Chondrocyte (in vitro differentiated cells): Measurements from ENCODE around the gene SLU7. TPM values are rescaled to one million over a fixed set of nuclear protein-coding genes. Genes with fewer than 3 reads are reported as not detected.

Experiments
- DNase-seq: peaks from one replicate; pipeline ENCODE4 v3.0.0; 2021; ENCODE audit warnings: mixed read lengths, low spot score
- H3K27ac Mint-ChIP-seq: one replicate; pipeline ENCODE4 v1.8.0; 2021; ENCODE audit warnings: mild to moderate bottlenecking, moderate library complexity, mixed read lengths; ENCODE audit not compliant: unreplicated experiment
- H3K27me3 Mint-ChIP-seq: 2 replicates; pipeline ENCODE4 v1.8.0; 2021; ENCODE audit warnings: low read depth, mixed read lengths
- H3K36me3 Mint-ChIP-seq: 2 replicates; pipeline ENCODE4 v1.8.0; 2021; ENCODE audit warnings: low read depth, mixed read lengths
- H3K4me1 Mint-ChIP-seq: 2 replicates; pipeline ENCODE4 v1.8.0; 2021; ENCODE audit warnings: low read depth, mild to moderate bottlenecking, mixed read lengths
- H3K4me3 Mint-ChIP-seq: one replicate; pipeline ENCODE4 v1.8.0; 2021; ENCODE audit warnings: mild to moderate bottlenecking, moderate library complexity, mixed read lengths; ENCODE audit not compliant: unreplicated experiment
- H3K9me3 Mint-ChIP-seq: 2 replicates; pipeline ENCODE4 v1.8.0; 2021; ENCODE audit warnings: low read depth, mixed read lengths
- CTCF ChIP-seq: fragments of 200-600 bp; sonication (generic); IDR thresholded peaks from 2 replicates; pipeline ENCODE4 v1.5.0; 2021; ENCODE audit warnings: antibody characterized with exemption, mild to moderate bottlenecking, moderate library complexity
- total RNA-seq: library from RNA; stranded (reverse); gene quantifications from 3 replicates; pipeline ENCODE4 v1.2.1, GENCODE V29; 2021

SLU7 gene
- total RNA-seq, 1 donor from 2014 or later, result 29.5 TPM

GRCh38 chr5:160375701-160376100 lies 43.2 kb downstream of the SLU7 start:
- H3K9me3 Mint-ChIP-seq, result no peaks in the 10 kb centered on the region
- H3K36me3 Mint-ChIP-seq, result no peaks in the 10 kb centered on the region
- TF ChIP-seq CTCF, result no peak
- peaks cover 31% of the 10 kb centered on the region for H3K27me3 Mint-ChIP-seq
- no peak for DNase-seq
- H3K4me1 Mint-ChIP-seq, result peaks cover 6% of the 10 kb centered on the region
- H3K27ac Mint-ChIP-seq, result no peak overlapping the region
- no peak overlapping the region for H3K4me3 Mint-ChIP-seq

GRCh38 chr5:160375166-160375565 lies 43.7 kb downstream of the SLU7 start:
- Mint-ChIP-seq H3K27ac (no peak overlapping the region), H3K9me3 (no peaks in the 10 kb centered on the region), H3K27me3 (peaks cover 33% of the 10 kb centered on the region), H3K36me3 (no peaks in the 10 kb centered on the region), H3K4me1 (peaks cover 9% of the 10 kb centered on the region), H3K4me3 (no peak overlapping the region)
- DNase-seq, result no peak
- TF ChIP-seq CTCF, result no peak

- H3K4me3 Mint-ChIP-seq, result no peak overlapping the region
- peaks cover 10% of the 10 kb centered on the region for H3K4me1 Mint-ChIP-seq
- H3K9me3 Mint-ChIP-seq, result peaks cover 9% of the 10 kb centered on the region
- peaks cover 39% of the 10 kb centered on the region for H3K27me3 Mint-ChIP-seq
- no peak for TF ChIP-seq CTCF
- DNase-seq, result no peak
- peaks cover 10% of the 10 kb centered on the region for H3K36me3 Mint-ChIP-seq
- H3K27ac Mint-ChIP-seq, result no peak overlapping the region
Measured at GRCh38 chr5:160371294-160371693, 47.6 kb downstream of the SLU7 start.

DNA sequence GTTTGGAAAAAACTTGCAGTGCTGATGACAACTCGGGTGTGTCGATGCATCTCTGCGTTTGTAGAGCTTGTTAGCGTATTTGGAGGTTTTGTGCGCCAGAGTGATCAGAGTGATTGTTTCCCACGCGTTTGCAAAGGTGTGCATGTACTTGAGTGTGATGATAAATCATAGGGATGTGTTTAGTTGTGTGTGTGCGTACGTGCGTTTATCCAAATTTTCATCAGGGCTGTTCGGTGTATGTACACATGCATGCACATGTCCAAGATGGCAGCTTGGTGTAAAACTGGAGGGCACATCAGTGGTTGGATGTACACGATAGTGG lies 48.2 kb downstream of the SLU7 start:
- Mint-ChIP-seq H3K27me3 (peaks cover 37% of the 10 kb centered on the region), H3K9me3 (peaks cover 9% of the 10 kb centered on the region), H3K4me1 (peaks cover 10% of the 10 kb centered on the region), H3K4me3 (peak overlapping the region; percentile 69), H3K36me3 (peaks cover 10% of the 10 kb centered on the region), H3K27ac (no peak overlapping the region)
- no peak for TF ChIP-seq CTCF
- no peak for DNase-seq

DNA sequence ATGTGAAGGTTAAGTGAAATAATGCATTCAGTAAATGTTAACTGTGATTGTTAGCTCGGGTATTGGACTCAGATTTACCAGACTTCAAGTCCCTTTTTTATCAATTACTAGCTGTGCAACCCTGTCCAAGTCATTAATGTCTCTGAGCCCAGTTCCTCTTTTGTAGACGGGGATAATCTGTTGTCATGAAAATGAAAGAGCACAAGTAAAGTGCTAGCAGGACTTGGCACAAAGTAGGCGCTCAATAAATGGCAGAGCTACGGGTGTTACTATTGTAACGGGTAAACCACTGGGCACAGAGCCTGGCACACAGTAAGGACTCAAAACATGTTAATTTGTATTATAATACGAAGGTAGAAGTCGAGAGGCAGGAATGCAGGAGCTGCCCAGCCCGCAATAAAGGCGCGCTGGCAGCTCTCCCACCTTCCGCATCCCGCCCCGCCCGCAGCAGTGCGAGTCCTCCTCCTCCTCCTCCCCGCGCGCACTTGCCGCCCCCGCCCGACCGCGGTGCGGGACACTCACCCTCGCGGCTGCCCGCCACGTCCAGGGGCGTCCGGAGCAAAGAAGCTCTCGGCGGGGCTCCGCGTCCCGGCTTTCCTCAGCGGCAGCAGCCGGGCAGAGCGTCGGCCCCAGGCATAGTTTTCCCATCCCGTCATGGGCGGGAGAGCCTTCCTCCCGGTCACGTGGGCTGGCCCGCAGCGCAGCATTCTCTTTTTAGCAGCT lies 48.7 kb downstream of the SLU7 start, which contains the start of gene C1QTNF2:
TSS of gene C1QTNF2 (minus strand) at position 637 of the 723 bp plus-strand sequence. CDS start 15,615 bp downstream, outside the sequence.
- Mint-ChIP-seq H3K4me1 (peaks cover 10% of the 10 kb centered on the region), H3K27me3 (peaks cover 35% of the 10 kb centered on the region), H3K9me3 (peaks cover 9% of the 10 kb centered on the region), H3K36me3 (peaks cover 10% of the 10 kb centered on the region), H3K27ac (no peak within 1 kb of the TSS), H3K4me3 (peak within 1 kb of the TSS; percentile 69)
- DNase-seq, result no peak
- TF ChIP-seq CTCF, result no peak
